NT2/D1 (cell line): ENCODE data around the gene NLRP5.

ENCODE experiments used
- DNase-seq: peaks from one replicate; pipeline ENCODE4 v3.0.0-alpha.2; 2011; ENCODE audit warnings: low read depth, low spot score
- H3K27me3 ChIP-seq: 2 replicates; pipeline ENCODE4 v1.6.0; 2011; ENCODE audit warnings: mild to moderate bottlenecking; ENCODE audit not compliant: insufficient read length, insufficient read depth
- H3K36me3 ChIP-seq: 2 replicates; pipeline ENCODE4 v1.6.1; 2011; ENCODE audit warnings: mild to moderate bottlenecking, low read length, mixed read lengths; ENCODE audit not compliant: insufficient read depth, insufficient read length
- H3K4me1 ChIP-seq: 2 replicates; pipeline ENCODE4 v1.5.1; 2011; ENCODE audit not compliant: insufficient read depth, insufficient read length
- H3K4me3 ChIP-seq: 2 replicates; pipeline ENCODE4 v1.5.1; 2011; ENCODE audit warnings: low read depth; ENCODE audit not compliant: insufficient read length
- H3K9ac ChIP-seq: 2 replicates; pipeline ENCODE4 v1.6.0; 2011; ENCODE audit warnings: low read depth; ENCODE audit not compliant: insufficient read length
- H3K9me3 ChIP-seq: 2 replicates; pipeline ENCODE4 v1.5.1; 2011; ENCODE audit warnings: mild to moderate bottlenecking, low read length; ENCODE audit not compliant: insufficient read depth
- SUZ12 ChIP-seq: IDR thresholded peaks from 2 replicates; pipeline ENCODE4 v1.6.1; 2011; ENCODE audit not compliant: insufficient read length, insufficient read depth; ENCODE audit errors: extremely low read depth
- YY1 ChIP-seq: IDR thresholded peaks from 2 replicates; pipeline ENCODE4 v1.6.1; 2011; ENCODE audit not compliant: insufficient read length, insufficient read depth
- ZNF274 ChIP-seq: IDR thresholded peaks from 2 replicates; pipeline ENCODE4 v1.6.1; 2011; ENCODE audit warnings: mild to moderate bottlenecking, low read depth, low read length

NLRP5 gene

GRCh38 chr19:56108447-56109195, 122.0 kb downstream of the NLRP5 start:
- TF ChIP-seq YY1 (no peak), ZNF274 (no peak), SUZ12 (no peak)
- Histone ChIP-seq H3K4me1 (peaks cover 23% of the 10 kb centered on the region), H3K36me3 (peaks cover 16% of the 10 kb centered on the region), H3K4me3 (no peak overlapping the region), H3K27me3 (no peaks in the 10 kb centered on the region), H3K9me3 (no peaks in the 10 kb centered on the region), H3K9ac (no peak overlapping the region)
- no peak for DNase-seq

DNA sequence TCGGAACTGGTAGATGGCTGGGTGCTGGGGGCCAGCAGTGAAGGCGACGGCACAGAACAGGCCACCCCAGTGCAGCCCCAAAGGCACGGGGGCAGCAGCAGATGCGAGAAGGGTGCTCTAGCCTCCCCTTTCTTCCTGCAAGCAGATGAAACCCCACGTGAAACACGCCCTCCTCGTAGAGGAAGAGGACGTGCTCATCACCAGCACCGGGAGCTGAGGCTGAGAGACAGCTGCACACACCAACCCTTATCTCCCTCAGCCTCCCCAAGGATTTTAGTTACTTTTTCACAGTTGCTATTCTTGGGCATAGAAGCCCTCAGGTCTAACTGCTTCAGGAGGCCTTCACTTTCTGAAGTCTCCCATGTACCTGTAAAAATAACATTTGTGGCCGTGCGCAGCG, 122.7 kb downstream of the NLRP5 start:
- H3K4me3 ChIP-seq: no peak overlapping the region
- no peak overlapping the region for H3K9ac ChIP-seq
- H3K9me3 ChIP-seq: no peaks in the 10 kb centered on the region
- no peaks in the 10 kb centered on the region for H3K27me3 ChIP-seq
- H3K4me1 ChIP-seq: peaks cover 23% of the 10 kb centered on the region
- peaks cover 16% of the 10 kb centered on the region for H3K36me3 ChIP-seq
- DNase-seq: no peak
- TF ChIP-seq YY1 (no peak), ZNF274 (no peak), SUZ12 (no peak)

GRCh38 chr19:56110515-56111448, 124.2 kb downstream of the NLRP5 start:
- Histone ChIP-seq H3K4me1 (peaks cover 29% of the 10 kb centered on the region), H3K4me3 (no peak overlapping the region), H3K9ac (no peak overlapping the region), H3K36me3 (peaks cover 27% of the 10 kb centered on the region), H3K9me3 (no peaks in the 10 kb centered on the region), H3K27me3 (no peaks in the 10 kb centered on the region)
- no peak for TF ChIP-seq ZNF274
- TF ChIP-seq YY1: no peak
- TF ChIP-seq SUZ12: no peak
- DNase-seq: no peak
